Brain pericyte (primary cell): ENCODE results near the gene SLC34A1.

Source experiments
- DNase-seq: peaks from one replicate; pipeline ENCODE4 v3.0.0-alpha.2; 2012; ENCODE audit warnings: low read depth, low spot score

Gene SLC34A1

GRCh38 chr5:177446200-177447065 lies 62.2 kb downstream of the SLC34A1 start, which contains the start of gene PRR7:
TSS of gene PRR7 (plus strand) at chr5:177446814. CDS start at chr5:177455068, 8,254 bp downstream.
- no peak for DNase-seq

GRCh38 chr5:177447066-177447610 lies 62.9 kb downstream of the SLC34A1 start:
- DNase-seq = no peak

DNA sequence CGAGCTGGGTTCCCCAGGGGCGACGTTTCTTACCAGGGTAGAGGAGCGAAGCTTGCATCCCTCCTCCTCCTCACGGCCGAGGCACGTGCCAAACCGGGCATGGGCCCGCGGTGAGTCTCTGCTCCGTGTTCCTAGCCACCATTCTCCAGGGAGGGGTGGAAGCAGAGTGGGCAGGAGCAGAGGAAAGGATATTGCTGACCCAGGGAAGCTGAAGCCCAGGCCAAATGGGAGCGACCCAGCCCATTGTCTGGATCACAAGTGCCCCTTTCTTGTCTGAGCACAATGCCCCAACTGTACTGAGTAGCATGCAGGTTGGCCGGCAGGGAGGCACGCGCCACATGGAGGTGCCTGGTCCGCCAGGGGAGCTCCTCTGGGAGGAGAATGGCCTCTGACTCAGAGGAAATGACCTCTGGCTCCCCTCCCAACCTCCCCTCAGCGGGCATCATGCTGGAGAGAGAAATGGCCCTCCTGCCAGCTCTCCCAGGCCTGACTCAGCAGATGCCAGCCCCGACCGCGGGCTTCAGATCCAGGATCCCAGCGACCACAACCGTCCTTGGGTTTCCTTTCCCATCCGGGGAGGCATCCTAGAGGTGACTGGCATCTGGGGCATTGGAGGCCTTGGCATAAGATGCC lies 63.5 kb downstream of the SLC34A1 start:
- peak; percentile 47 for DNase-seq
